GM19043 (cell line): ENCODE data around the gene APOM.

Experiments
- ATAC-seq: cut with Tn5 transposase; IDR thresholded peaks from one replicate; pipeline ENCODE4 v1.9.1; 2021; ENCODE audit warnings: low read depth; ENCODE audit not compliant: unreplicated experiment

APOM gene

DNA sequence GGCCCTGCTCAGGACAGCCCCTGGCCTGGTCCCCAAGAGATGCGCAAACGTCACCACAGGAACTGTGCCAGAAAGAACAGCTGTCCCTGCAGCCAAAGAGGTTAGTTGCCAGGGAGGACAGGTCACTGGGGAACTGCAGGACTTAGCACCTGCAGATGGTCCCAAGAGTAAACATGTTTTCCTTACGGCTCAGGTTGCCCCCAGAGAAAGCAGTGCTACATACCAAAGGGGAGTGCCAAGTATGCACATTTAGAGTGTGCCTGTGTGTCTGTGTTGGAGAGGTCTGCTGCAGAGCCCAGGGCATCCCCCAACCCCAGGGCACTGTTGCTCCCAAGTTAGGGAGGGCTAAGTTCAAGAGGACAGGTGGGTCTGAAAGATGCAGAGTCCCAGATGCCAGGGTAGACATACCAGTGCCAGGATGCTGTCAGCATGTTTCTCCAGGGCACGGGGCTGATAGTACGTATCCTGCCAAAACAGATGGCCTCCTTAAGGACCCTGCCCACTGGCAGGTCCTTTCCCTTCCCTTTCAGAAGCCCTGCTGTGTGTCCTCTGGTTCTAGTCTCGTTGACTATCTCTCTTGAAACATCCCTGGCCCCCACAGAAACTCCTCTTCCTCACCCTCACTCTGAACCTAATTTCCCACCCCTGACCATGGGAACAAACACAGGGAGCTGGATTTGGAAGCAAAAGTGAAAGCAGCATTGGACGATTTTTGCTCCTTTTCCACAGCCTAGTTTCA is 46.1 kb downstream of the APOM start:
- ATAC-seq, result no peak

GRCh38 chr6:31702405-31702818 is 46.7 kb downstream of the APOM start:
- no peak for ATAC-seq

GRCh38 chr6:31702819-31703716 is 47.4 kb downstream of the APOM start, which contains the start of gene ABHD16A:
TSS of gene ABHD16A (minus strand) at chr6:31703324. CDS start at chr6:31703281, 43 bp downstream.
- ATAC-seq, result peak; percentile 80

- no peak for ATAC-seq
Observed at GRCh38 chr6:31705931-31706330, 50.2 kb downstream of the APOM start.

DNA sequence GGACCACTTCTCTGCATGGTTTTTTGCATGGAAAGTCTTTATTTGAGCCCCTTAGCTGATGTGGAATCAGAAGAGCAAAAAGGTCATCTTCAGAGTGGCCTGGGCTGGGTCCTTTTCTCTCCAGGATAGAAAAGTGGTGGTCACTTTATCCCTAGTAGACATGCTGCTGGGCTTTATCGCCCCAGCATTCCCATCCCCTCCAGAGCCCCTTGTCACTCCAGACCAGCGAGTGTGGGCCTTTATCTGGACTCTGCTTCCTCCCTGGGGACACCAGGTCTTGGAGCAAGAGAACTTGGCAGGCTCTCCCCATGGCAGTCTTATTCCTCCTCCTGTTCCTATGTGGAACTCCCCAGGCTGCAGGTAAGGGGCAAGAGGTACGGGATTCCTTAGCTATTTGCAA is 50.9 kb downstream of the APOM start, which contains the start of gene LY6G6F:
Gene LY6G6F (plus strand): TSS at position 268 of the 400 bp plus-strand sequence. CDS start 41 bp downstream, at position 309.
- no peak for ATAC-seq

- ATAC-seq, result no peak
Observed at GRCh38 chr6:31707701-31708100, 52.0 kb downstream of the APOM start.
